ENCODE measurements around the gene UGP2. TPM values are rescaled to one million over a fixed set of nuclear protein-coding genes. Genes with fewer than 3 reads are reported as not detected.

Gene UGP2
- total and polyA plus RNA-seq, 8 donors = 30.0 to 73.4 (median 50.5) TPM

DNA sequence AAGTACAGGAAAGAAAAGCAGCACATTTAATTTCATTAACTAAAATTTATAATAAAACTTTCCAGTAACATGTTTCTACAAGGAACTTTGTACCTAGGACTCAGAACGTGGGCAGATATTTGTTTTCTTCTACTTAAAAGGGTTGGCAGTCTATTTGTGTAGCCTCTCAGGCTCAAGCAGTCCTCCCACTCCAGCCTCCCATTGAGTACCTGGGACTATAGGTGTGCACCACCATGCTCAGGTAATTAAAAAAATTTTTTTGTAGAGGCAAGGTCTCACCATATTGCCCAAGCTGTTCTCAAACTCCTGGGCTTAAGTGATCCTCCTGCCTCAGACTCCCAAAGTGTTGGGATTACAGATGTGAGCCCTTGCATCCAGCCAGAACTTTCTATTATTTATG is 36.8 kb downstream of the UGP2 start:
- 78 to 83% methylated on average over 1 of the region's 1 CpG for WGBS, 2 donors
- Histone ChIP-seq H3K4me3 (no peak overlapping the region), H3K36me3 (no peaks in the 10 kb centered on the region), H3K4me1 (peaks cover 0 to 5% (median 3%) of the 10 kb centered on the region in 3 donors), H3K27me3 (no peaks in the 10 kb centered on the region), H3K9me3 (no peaks in the 10 kb centered on the region), H3K27ac (no peak overlapping the region)
- no peak for TF ChIP-seq CTCF (IDR thresholded peaks at IDR 0.05)
- DNase-seq = no peak
- no peak for FAIRE-seq
- intact Hi-C loops (cut with DNase I) = no loop called here
- no peak for ATAC-seq

GRCh38 chr2:63879876-63880433 is 38.3 kb downstream of the UGP2 start:
- no peak for TF ChIP-seq CTCF (IDR thresholded peaks at IDR 0.05)
- WGBS, 2 donors = 91 to 95% methylated on average over 2 of the region's 2 CpGs
- FAIRE-seq (no peak), DNase-seq (no peak), ATAC-seq (no peak)
- no peaks in the 10 kb centered on the region for H3K9me3 ChIP-seq
- no peaks in the 10 kb centered on the region for H3K27me3 ChIP-seq
- intact Hi-C loops (cut with DNase I) = loop anchor here in 1 of 3 donors (10.0 kb wide), 1 partner anchor 185 kb away; no protein-coding TSS in a partner anchor
- no peak overlapping the region for H3K27ac ChIP-seq
- no peaks in the 10 kb centered on the region for H3K36me3 ChIP-seq
- peaks cover 0 to 5% (median 3%) of the 10 kb centered on the region in 3 donors for H3K4me1 ChIP-seq
- H3K4me3 ChIP-seq = no peak overlapping the region

DNA sequence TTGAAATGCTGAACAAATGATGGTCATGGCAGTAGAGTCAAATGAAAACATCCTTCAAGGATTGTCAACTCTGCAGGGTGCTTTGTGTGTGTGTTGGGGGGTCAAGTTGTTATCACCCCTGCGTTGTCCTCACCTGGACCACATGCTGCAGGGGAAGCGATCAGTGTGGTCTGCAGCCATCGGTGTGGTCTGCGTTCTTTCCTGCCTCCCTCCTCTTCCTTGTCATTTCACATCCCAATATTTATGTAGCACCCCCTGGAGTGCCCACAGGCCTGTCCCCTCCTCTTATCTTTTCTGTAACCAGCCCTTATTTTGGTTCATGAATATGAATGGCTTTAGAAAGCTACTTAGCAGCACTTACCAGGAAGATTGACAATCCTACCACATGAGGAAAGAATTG is 38.9 kb downstream of the UGP2 start:
- intact Hi-C loops (cut with DNase I) = loop anchor here in 1 of 3 donors (10.0 kb wide), 1 partner anchor 186 kb away; no protein-coding TSS in a partner anchor
- Histone ChIP-seq H3K4me1 (peaks cover 0 to under 1% (median 0%) of the 10 kb centered on the region in 3 donors), H3K4me3 (no peak overlapping the region), H3K27me3 (no peaks in the 10 kb centered on the region), H3K36me3 (peaks cover 0 to under 1% (median 0%) of the 10 kb centered on the region in 3 donors), H3K9me3 (no peaks in the 10 kb centered on the region), H3K27ac (no peak overlapping the region)
- WGBS, 2 donors = 76 to 84% methylated on average over 4 of the region's 4 CpGs
- ATAC-seq = no peak
- DNase-seq = no peak
- no peak for FAIRE-seq
- TF ChIP-seq CTCF (IDR thresholded peaks at IDR 0.05) = no peak

- H3K27me3 ChIP-seq = no peaks in the 10 kb centered on the region
- FAIRE-seq = no peak
- no peak for DNase-seq
- TF ChIP-seq CTCF (IDR thresholded peaks at IDR 0.05) = no peak
- peaks cover 0 to 5% (median 2%) of the 10 kb centered on the region in 3 donors for H3K36me3 ChIP-seq
- H3K27ac ChIP-seq = no peak overlapping the region
- ATAC-seq = peak in 2 of 4 donors; percentile 53 to 74
- intact Hi-C loops (cut with DNase I) = loop anchor here in 1 of 3 donors (10.0 kb wide), 1 partner anchor 186 kb away; no protein-coding TSS in a partner anchor
- H3K9me3 ChIP-seq = no peaks in the 10 kb centered on the region
- 60 to 65% methylated on average over 2 of the region's 2 CpGs for WGBS, 2 donors
- H3K4me3 ChIP-seq = no peak overlapping the region
- no peaks in the 10 kb centered on the region for H3K4me1 ChIP-seq
These were observed 39.5 kb downstream of the UGP2 start for GRCh38 chr2:63881205-63881604.

- no peak for FAIRE-seq
- no peak for ATAC-seq
- H3K9me3 ChIP-seq = no peaks in the 10 kb centered on the region
- intact Hi-C loops (cut with DNase I) = loop anchor here in 1 of 3 donors (10.0 kb wide), 1 partner anchor 188 kb away; no protein-coding TSS in a partner anchor
- no peaks in the 10 kb centered on the region for H3K4me1 ChIP-seq
- H3K27ac ChIP-seq = no peak overlapping the region
- DNase-seq = no peak
- 71 to 87% methylated on average over 3 of the region's 3 CpGs for WGBS, 2 donors
- TF ChIP-seq CTCF (IDR thresholded peaks at IDR 0.05) = no peak
- no peaks in the 10 kb centered on the region for H3K27me3 ChIP-seq
- peaks cover 0 to 14% (median 12%) of the 10 kb centered on the region in 3 donors for H3K36me3 ChIP-seq
- no peak overlapping the region for H3K4me3 ChIP-seq
These were observed 40.9 kb downstream of the UGP2 start for GRCh38 chr2:63882395-63883105.

Data from pancreas (tissue), 10 donors.